PC-3 (cell line): ENCODE results near the gene RAB5B. TPM values are rescaled to one million over a fixed set of nuclear protein-coding genes. Genes with fewer than 3 reads are reported as not detected.

Source experiments
- ATAC-seq: fragments of 200-7000 bp; cut with Tn5 transposase; 2 replicates; pipeline ENCODE4 v1.9.1; 2020; ENCODE audit warnings: mild to moderate bottlenecking, moderate library complexity
- BruUV-seq: library from RNA; stranded (reverse); fragments of 400-500 nt; replicated peaks from 2 replicates; lab custom pipeline; 2021; lab: Mats Ljungman, UMichigan
- CTCF ChIA-PET: fragments of 300-600 bp; sonication (Branson Sonifier 250); formaldehyde crosslinking; loops from one replicate; lab custom pipeline; 2022; ENCODE audit warnings: antibody characterized with exemption; lab: Charles Lee
- POLR2A ChIA-PET: fragments of 300-600 bp; sonication (Branson Sonifier 250); formaldehyde crosslinking; loops from one replicate; lab custom pipeline; 2022; ENCODE audit warnings: antibody characterized with exemption; ENCODE audit not compliant: unreplicated experiment; lab: Charles Lee
- DNase-seq: peaks from one replicate; pipeline ENCODE4 v3.0.0-alpha.2; 2015
- H2AFZ ChIP-seq: fragments of 300-600 bp; sonication (generic); 2 replicates; pipeline ENCODE4 v1.6.0; 2016; ENCODE audit warnings: antibody characterized with exemption, low read length
- H3F3A ChIP-seq: fragments of 300-600 bp; sonication (generic); one replicate; pipeline ENCODE4 v1.6.0; 2017; ENCODE audit warnings: antibody characterized with exemption, low read length, control low read depth, mild to moderate bottlenecking; ENCODE audit not compliant: unreplicated experiment
- H3K27ac ChIP-seq: fragments of 300-600 bp; sonication (generic); 2 replicates; pipeline ENCODE4 v1.5.1; 2016; ENCODE audit warnings: mild to moderate bottlenecking, low read length
- H3K27me3 ChIP-seq: fragments of 300-600 bp; sonication (generic); 2 replicates; pipeline ENCODE4 v1.6.1; 2016; ENCODE audit warnings: low read length, mixed read lengths
- H3K36me3 ChIP-seq: fragments of 300-600 bp; sonication (generic); 2 replicates; pipeline ENCODE4 v1.6.1; 2016; ENCODE audit warnings: low read depth, mixed run types, low read length, mixed read lengths
- H3K4me1 ChIP-seq: fragments of 300-600 bp; sonication (generic); 2 replicates; pipeline ENCODE4 v1.5.1; 2016; ENCODE audit warnings: low read length; ENCODE audit not compliant: insufficient read depth
- H3K4me2 ChIP-seq: fragments of 300-600 bp; sonication (generic); 2 replicates; pipeline ENCODE4 v1.6.0; 2016; ENCODE audit warnings: low read length
- H3K4me3 ChIP-seq: fragments of 300-600 bp; sonication (generic); 2 replicates; pipeline ENCODE4 v1.5.1; 2016; ENCODE audit warnings: mild to moderate bottlenecking, low read length, mixed read lengths
- H3K79me2 ChIP-seq: fragments of 300-600 bp; sonication (generic); 2 replicates; pipeline ENCODE4 v1.6.1; 2017; ENCODE audit warnings: low read length, mixed read lengths
- H3K9ac ChIP-seq: fragments of 300-600 bp; sonication (generic); 2 replicates; pipeline ENCODE4 v1.6.0; 2016; ENCODE audit warnings: mild to moderate bottlenecking, low read length
- H3K9me2 ChIP-seq: fragments of 300-600 bp; sonication (generic); replicated peaks from 2 replicates; pipeline ENCODE4 v1.6.1; 2016; ENCODE audit warnings: mixed run types, low read length, mixed read lengths
- H3K9me3 ChIP-seq: fragments of 300-600 bp; sonication (generic); 2 replicates; pipeline ENCODE4 v1.6.1; 2016; ENCODE audit warnings: low read length, mixed read lengths
- H4K20me1 ChIP-seq: fragments of 300-600 bp; sonication (generic); 2 replicates; pipeline ENCODE4 v1.6.1; 2016; ENCODE audit warnings: low read length, mixed read lengths
- EZH2 ChIP-seq: fragments of 300-600 bp; sonication (generic); IDR thresholded peaks from one replicate; pipeline ENCODE4 v1.6.1; 2017; ENCODE audit warnings: antibody characterized with exemption, mild to moderate bottlenecking, low read length; ENCODE audit not compliant: unreplicated experiment
- EZH2phosphoT487 ChIP-seq: fragments of 300-600 bp; sonication (generic); IDR thresholded peaks from 2 replicates; pipeline ENCODE4 v1.6.1; 2018; ENCODE audit warnings: mild to moderate bottlenecking, antibody characterized with exemption, low read length, borderline replicate concordance
- intact Hi-C: fragments of 100-400 bp; cut with micrococcal nuclease; formaldehyde crosslinking; loops from 2 replicates; pipeline ENCODE4 v1.9.0; 2023
- total RNA-seq: library from RNA; depleted of rRNA; stranded (reverse); fragments of >200 nt; gene quantifications from 2 replicates; pipeline ENCODE4 v1.2.3, GENCODE V29; 2014
- TF ChIP-seq, protein P1 (sequence below): fragments of 300-600 bp; sonication (generic); conservative IDR thresholded peaks from 2 replicates; pipeline ENCODE4 v1.5.1; 2017; ENCODE audit warnings: antibody characterized with exemption, low read depth, mild to moderate bottlenecking, low read length

The RAB5B gene
- total RNA-seq, 1 experiment from 2014 or later, result 48.8 TPM

GRCh38 chr12:55942055-55942454 is 31.8 kb upstream of the RAB5B start:
- intact Hi-C loops, result no loop called here
- Histone ChIP-seq H3K27me3 (no peaks in the 10 kb centered on the region), H3K36me3 (0 out of 2 replicates have a peak, but pooled peaks cover 6% of the 10 kb centered on the region), H2AFZ (no peak overlapping the region), H3K4me3 (no peak overlapping the region), H3K4me1 (peaks cover 21% of the 10 kb centered on the region), H3F3A (no peaks in the 10 kb centered on the region), H3K79me2 (no peaks in the 10 kb centered on the region), H3K9me3 (no peaks in the 10 kb centered on the region), H3K4me2 (no peak overlapping the region), H3K9ac (no peak overlapping the region), H3K27ac (no peak overlapping the region), H3K9me2 (no peaks in the 10 kb centered on the region), H4K20me1 (no peaks in the 10 kb centered on the region)
- DNase-seq (no peak), ATAC-seq (no peak)
- no peak for TF ChIP-seq EZH2phosphoT487
- TF ChIP-seq EZH2, result no peak
- TF ChIP-seq, protein P1, sequence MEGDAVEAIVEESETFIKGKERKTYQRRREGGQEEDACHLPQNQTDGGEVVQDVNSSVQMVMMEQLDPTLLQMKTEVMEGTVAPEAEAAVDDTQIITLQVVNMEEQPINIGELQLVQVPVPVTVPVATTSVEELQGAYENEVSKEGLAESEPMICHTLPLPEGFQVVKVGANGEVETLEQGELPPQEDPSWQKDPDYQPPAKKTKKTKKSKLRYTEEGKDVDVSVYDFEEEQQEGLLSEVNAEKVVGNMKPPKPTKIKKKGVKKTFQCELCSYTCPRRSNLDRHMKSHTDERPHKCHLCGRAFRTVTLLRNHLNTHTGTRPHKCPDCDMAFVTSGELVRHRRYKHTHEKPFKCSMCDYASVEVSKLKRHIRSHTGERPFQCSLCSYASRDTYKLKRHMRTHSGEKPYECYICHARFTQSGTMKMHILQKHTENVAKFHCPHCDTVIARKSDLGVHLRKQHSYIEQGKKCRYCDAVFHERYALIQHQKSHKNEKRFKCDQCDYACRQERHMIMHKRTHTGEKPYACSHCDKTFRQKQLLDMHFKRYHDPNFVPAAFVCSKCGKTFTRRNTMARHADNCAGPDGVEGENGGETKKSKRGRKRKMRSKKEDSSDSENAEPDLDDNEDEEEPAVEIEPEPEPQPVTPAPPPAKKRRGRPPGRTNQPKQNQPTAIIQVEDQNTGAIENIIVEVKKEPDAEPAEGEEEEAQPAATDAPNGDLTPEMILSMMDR, result no peak
- ChIA-PET POLR2A (no interaction called here), CTCF (no interaction called here)
- BruUV-seq, result no TSS peak

DNA sequence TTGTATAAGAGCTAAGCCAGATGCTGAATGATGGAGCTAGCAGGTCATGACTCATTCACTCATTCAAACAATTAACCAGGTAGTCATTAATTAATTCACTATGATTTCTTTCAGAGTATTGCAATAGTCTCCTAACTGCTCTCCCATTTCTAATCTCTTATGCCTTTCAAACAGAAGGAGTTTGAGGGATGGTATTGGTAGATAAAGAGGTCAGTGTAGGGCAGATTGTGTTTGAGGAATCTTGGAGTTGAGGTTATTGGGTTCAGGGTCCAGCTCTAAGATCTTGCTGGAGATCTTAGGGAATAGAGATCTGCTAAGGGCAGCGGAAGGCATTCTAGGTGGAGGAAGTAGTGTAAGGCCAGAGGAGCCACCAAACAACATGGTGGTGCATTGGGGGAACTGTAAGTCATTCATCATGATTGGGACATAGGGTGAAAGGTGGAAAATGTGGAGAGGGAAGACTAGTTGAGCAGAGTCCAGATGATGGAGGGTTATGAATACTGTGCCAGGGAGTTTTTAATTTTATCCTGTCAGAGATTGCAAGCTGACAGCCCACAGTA is 31.2 kb upstream of the RAB5B start:
- H3K27ac ChIP-seq, result no peak overlapping the region
- DNase-seq, result no peak
- POLR2A ChIA-PET, result no interaction called here
- intact Hi-C loops, result no loop called here
- ATAC-seq, result no peak
- H3K36me3 ChIP-seq, result 0 out of 2 replicates have a peak, but pooled peaks cover 6% of the 10 kb centered on the region
- H3K9ac ChIP-seq, result no peak overlapping the region
- no peak overlapping the region for H3K4me3 ChIP-seq
- H3K9me3 ChIP-seq, result no peaks in the 10 kb centered on the region
- no peaks in the 10 kb centered on the region for H3F3A ChIP-seq
- H2AFZ ChIP-seq, result no peak overlapping the region
- H3K79me2 ChIP-seq, result no peaks in the 10 kb centered on the region
- TF ChIP-seq, protein P1, result no peak
- TF ChIP-seq EZH2 (no peak), EZH2phosphoT487 (no peak)
- H3K27me3 ChIP-seq, result no peaks in the 10 kb centered on the region
- no peaks in the 10 kb centered on the region for H3K9me2 ChIP-seq
- peaks cover 18% of the 10 kb centered on the region for H3K4me1 ChIP-seq
- H3K4me2 ChIP-seq, result no peak overlapping the region
- CTCF ChIA-PET, result interaction anchor here (0.6 kb wide), 1 partner anchor 27 kb away, joined by 4 read pairs; no protein-coding TSS in a partner anchor
- BruUV-seq, result no TSS peak
- H4K20me1 ChIP-seq, result no peaks in the 10 kb centered on the region

DNA sequence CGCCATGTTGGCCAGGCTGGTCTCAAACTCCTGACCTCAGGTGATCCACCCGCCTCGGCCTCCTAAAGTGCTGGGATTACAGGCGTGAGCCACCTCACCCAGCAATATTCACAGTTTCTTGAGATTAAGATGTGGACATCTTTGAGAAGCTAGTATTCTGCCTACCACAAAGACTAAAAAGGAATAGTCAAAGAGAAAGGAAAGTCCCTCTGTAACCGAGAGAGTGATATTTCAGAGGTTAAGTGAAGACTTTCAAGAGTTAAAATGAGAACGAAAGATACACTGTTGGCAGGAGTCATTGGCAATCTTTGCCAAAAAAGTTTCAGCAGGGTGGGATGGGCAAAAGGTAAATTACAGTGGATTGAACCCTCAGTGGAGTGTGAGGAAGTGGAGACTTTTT is 27.3 kb upstream of the RAB5B start:
- TF ChIP-seq EZH2 (no peak), EZH2phosphoT487 (no peak)
- TF ChIP-seq, protein P1, result no peak
- ATAC-seq (no peak), DNase-seq (no peak)
- Histone ChIP-seq H2AFZ (no peak overlapping the region), H3K4me1 (no peaks in the 10 kb centered on the region), H3K79me2 (no peaks in the 10 kb centered on the region), H3K27me3 (no peaks in the 10 kb centered on the region), H3K9me3 (no peaks in the 10 kb centered on the region), H3F3A (no peaks in the 10 kb centered on the region), H3K4me3 (no peak overlapping the region), H3K9me2 (no peaks in the 10 kb centered on the region), H3K9ac (no peak overlapping the region), H3K36me3 (peaks cover 6% of the 10 kb centered on the region; the same call in 1 of the 2 replicates), H4K20me1 (no peaks in the 10 kb centered on the region), H3K27ac (no peak overlapping the region), H3K4me2 (no peak overlapping the region)
- no TSS peak for BruUV-seq
- intact Hi-C loops, result no loop called here
- ChIA-PET POLR2A (no interaction called here), CTCF (no interaction called here)
